GM19193 (cell line): ENCODE results near the gene SPAG4.
A peak's percentile ranks its signal among the peaks of the same experiment; 100 is the strongest.

Experiments
- POLR2A ChIP-seq: IDR thresholded peaks from 4 replicates; pipeline ENCODE4 v1.6.1; 2011; ENCODE audit not compliant: insufficient read depth, insufficient read length; ENCODE audit errors: extremely low read depth

SPAG4 gene, protein sequence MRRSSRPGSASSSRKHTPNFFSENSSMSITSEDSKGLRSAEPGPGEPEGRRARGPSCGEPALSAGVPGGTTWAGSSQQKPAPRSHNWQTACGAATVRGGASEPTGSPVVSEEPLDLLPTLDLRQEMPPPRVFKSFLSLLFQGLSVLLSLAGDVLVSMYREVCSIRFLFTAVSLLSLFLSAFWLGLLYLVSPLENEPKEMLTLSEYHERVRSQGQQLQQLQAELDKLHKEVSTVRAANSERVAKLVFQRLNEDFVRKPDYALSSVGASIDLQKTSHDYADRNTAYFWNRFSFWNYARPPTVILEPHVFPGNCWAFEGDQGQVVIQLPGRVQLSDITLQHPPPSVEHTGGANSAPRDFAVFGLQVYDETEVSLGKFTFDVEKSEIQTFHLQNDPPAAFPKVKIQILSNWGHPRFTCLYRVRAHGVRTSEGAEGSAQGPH

GRCh38 chr20:35615667-35616464 is at the start of gene SPAG4:
Gene SPAG4, plus strand, starts transcription at chr20:35615829. Its CDS starts 175 bp downstream, at chr20:35616004.
- TF ChIP-seq POLR2A: peak; percentile 83

GRCh38 chr20:35568645-35569044 is 47.0 kb upstream of the SPAG4 start:
- TF ChIP-seq POLR2A: no peak

DNA sequence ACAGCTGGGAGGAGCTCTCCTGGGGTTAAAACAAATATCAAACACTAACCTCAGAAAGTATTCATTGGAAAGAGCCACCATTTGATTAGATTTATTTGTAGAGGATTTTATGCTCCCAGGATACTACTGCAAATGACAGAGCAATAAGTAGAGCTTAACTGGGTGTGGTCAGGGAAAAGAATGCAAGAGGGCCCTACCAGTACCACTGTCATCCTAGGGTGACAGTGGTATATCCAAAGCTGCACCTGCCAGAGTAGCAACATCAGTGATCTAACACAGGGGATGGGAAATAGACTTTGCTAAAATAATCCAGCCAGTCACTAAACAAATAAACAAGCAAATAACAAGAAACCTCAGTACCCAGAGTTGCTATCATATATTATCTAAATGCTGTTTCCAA is 44.1 kb upstream of the SPAG4 start:
- TF ChIP-seq POLR2A: no peak

GRCh38 chr20:35572838-35573237 is 42.8 kb upstream of the SPAG4 start:
- no peak for TF ChIP-seq POLR2A

DNA sequence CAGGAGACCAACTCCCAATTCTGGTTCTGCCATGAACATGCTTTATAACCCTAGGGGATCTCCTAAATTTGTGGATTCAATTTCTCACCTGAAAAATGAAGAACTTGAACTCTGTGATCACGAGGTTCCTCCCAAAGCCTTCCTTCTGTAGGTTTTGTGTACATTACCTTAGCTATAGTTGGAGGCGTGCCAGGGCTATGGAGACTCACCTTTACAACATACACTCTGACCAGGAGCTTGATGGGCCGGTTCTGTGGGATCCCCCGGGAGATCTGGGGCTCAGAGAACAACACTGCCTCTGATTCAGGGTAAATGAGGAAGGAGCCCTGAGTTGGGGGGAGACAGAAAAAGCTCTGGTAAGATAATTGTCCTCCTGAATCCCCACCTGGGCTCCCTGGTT is 39.7 kb upstream of the SPAG4 start:
- TF ChIP-seq POLR2A: no peak

GRCh38 chr20:35576816-35577215 is 38.8 kb upstream of the SPAG4 start:
- TF ChIP-seq POLR2A: no peak

- TF ChIP-seq POLR2A: no peak
These were observed 37.2 kb upstream of the SPAG4 start for GRCh38 chr20:35578469-35578868.

- TF ChIP-seq POLR2A: no peak
These were observed 36.4 kb upstream of the SPAG4 start for GRCh38 chr20:35579196-35579595.

GRCh38 chr20:35582131-35582530 is 33.5 kb upstream of the SPAG4 start:
- TF ChIP-seq POLR2A: no peak

DNA sequence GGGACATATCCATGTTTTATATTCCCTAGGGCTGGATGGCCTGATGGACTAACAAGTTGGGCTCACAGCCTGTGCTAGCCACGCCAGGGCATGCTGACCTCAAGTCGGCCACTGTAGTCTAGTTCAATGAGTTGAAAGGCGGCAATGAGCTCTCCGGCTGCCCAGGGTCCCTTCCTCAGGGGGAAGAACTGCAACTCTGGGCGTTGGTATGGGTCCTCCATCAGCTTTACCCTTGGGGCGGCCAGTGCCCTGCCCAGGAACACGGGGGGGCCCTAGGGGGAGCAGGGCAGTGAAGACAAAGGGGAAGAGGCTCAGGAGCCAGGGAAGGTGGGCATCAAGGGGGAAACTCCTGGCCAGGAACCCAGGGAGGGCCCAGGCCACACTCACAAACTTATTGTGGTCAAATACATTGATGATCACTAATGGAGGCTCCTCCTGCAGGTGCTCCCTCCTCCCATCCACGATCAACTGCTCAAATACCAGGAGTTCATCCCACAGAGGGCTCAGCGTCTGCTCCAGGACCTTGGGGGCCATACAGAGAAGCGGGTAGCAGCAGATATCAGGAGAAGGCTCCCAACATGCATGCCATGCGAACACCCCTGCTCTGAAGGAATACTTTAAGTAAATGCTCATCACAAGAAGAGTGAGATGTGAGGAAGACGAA is 32.8 kb upstream of the SPAG4 start:
- no peak for TF ChIP-seq POLR2A

DNA sequence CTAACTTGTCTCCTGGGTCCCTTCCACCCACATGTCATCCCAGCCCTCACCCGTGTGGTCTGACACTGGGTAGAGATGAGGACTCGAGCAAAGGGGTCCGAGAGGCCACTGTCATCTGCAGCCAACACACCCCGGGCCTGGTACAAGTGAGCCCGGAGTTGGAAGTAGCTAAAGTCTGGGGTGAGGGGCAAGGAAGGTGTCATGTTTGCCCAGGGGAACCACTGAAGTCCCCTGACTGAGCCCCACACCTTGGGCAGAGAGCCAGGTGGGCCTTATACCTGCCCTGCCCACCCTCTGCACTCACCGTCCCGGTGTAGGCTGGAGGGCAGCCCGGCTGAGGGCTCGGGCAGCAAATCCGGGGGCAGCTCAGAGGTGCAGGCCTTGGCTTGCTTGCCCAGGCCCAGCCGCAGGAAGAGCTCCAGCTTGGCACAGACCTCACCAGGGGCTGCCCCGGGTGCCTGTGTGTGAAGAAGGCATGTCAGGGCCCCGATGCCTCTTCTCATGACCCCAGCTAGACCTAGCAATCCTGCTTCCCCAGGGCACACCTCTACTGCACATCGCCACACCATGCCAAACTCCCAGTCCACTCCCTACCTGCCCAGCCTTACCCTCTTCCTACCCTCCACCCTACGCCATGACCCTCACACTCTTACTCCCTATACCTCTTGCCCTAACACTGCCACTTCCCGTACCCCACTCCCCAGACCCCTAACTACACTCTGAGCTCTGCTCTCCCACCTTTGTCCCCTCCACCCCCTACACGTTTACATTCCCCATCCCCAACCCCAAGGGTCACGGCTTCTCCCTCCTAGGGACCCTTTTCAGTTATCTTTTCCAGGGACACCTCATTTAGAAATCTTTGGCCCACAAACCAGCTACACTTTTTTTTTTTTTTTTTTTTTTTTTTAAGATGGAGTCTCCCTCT is 31.7 kb upstream of the SPAG4 start:
- TF ChIP-seq POLR2A: no peak

DNA sequence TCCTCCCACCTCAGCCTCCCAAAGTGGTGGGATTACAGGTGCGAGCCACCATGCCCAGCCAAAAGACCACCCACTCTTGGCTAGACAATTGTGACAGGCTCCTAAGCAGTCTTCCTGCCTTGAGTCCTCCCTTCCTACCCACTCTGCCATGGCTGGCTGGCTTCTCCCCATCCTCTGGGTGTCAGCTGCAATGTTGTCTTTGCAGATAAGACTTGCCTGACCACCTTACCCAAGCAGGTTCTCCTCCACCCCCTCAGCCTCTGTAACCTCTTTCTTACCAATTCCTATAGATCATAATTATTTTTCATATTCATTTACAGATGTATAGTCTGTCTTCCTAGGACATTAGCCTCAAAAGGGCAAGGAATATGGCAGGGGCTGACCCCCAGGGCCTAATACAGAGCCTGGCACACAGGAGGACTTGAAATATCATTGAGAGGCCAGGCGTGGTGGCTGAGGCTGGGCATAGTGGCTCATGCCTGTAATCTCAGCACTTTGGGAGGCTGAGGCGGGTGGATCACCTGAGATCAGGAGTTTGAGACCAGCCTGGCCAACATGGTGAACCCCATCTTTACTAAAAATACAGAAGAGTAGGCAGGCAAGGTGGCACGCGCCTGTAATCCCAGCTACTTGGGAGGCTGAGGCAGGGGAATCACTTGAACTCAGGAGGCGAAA is 28.7 kb upstream of the SPAG4 start:
- no peak for TF ChIP-seq POLR2A

- TF ChIP-seq POLR2A: no peak
These were observed 28.2 kb upstream of the SPAG4 start for GRCh38 chr20:35587436-35587835.

GRCh38 chr20:35588397-35588796 is 27.2 kb upstream of the SPAG4 start:
- no peak for TF ChIP-seq POLR2A
